Measurements from ENCODE around the gene RASA3.

The RASA3 gene

GRCh38 chr13:114065926-114066774 is 66.3 kb downstream of the RASA3 start:
- DNase-seq (ENCODE audit: low spot score): no peak

GRCh38 chr13:114065141-114065925 is 67.1 kb downstream of the RASA3 start:
- DNase-seq (ENCODE audit: low spot score): peak; percentile 94

- DNase-seq (ENCODE audit: low spot score): no peak
Measured at GRCh38 chr13:114064450-114065140, 67.8 kb downstream of the RASA3 start.

GRCh38 chr13:114063545-114064449 is 68.6 kb downstream of the RASA3 start:
- no peak for DNase-seq (ENCODE audit: low spot score)

GRCh38 chr13:114062754-114063153 is 69.7 kb downstream of the RASA3 start:
- DNase-seq (ENCODE audit: low spot score): no peak

DNA sequence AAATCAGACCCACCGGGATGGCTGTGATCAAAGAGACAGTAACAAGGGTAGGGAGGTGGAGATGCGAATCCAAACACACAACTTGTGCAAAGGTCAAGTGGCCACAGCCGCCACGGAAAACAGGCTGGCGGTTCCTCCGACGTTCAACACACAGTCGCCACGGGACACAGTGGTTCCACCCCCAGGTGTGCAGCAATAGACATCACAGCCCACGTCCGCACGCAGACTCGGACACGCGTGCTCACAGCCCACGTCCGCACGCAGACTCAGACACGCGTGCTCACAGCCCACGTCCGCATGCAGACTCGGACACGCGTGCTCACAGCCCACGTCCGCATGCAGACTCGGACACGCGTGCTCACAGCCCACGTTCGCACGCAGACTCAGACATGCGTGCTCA is 70.1 kb downstream of the RASA3 start:
- no peak for DNase-seq (ENCODE audit: low spot score)

DNA sequence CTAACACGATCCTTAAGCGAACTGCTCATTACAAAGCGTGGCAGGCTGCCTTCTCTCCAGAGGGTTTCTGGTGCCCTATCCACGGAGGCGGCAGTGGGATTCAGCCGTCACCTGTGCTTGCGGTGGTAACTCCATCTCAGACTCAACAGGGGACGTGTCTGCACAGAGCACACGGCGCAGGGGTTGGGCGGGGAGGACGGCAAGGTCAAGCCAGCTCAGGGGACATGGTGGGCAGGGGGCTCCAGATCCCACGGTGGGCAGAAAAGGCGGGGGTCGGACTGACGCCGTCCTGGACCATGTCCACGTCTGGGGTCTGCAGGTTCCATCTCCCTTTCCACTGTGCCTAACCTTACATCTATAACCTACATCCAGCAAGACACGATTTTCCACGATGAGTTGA is 70.7 kb downstream of the RASA3 start:
- DNase-seq (ENCODE audit: low spot score): no peak

- no peak for DNase-seq (ENCODE audit: low spot score)
Measured at GRCh38 chr13:114061047-114061446, 71.4 kb downstream of the RASA3 start.

DNA sequence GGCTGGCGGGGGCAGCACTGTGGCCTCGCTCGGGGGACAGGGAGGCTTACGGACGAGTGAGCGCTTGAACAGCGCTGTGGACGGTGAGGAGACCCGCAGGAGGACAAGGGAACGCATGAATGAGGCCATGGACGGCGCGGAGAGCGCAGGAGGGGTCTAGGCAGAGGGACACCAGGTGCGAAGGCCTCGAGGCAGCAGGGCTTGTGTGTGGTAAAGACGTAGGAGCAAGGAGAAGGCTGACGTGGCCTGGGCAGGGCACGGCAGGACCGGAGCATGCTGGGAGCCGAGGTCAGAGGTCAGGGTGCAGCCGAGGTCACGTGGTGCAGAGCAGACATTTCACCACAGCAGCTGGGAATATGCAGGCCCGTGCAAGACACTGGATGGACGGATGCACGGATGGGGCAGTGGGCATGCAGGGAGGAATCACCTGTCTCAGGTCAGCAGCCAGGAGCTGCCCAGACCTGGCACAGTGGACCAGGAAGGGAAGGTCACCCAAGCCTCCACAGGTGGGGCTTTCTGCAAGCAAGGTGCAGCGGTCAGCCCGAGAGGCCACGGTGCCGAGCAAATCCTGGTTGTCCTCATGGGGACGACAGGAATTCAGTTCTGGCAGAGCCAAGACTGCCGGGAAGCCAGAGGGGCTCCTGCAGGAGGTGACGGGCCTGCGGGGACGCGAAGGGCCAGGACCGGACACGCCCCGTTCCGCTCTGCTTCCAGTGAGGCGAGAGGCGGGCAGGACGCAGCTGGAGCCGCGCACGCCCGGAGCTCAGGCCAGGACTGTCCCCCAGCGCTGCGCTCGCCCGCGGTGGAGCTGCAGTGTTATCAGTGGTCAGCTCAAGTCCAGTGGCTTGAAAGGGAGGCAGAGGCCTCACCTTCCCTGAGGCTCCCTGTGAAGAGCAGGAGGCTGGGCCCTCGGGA is 72.2 kb downstream of the RASA3 start:
- DNase-seq (ENCODE audit: low spot score): peak; percentile 50

- DNase-seq (ENCODE audit: low spot score): no peak
Measured at GRCh38 chr13:114059428-114059827, 73.0 kb downstream of the RASA3 start.

- DNase-seq (ENCODE audit: low spot score): no peak
Measured at GRCh38 chr13:114058051-114058867, 74.2 kb downstream of the RASA3 start.

DNA sequence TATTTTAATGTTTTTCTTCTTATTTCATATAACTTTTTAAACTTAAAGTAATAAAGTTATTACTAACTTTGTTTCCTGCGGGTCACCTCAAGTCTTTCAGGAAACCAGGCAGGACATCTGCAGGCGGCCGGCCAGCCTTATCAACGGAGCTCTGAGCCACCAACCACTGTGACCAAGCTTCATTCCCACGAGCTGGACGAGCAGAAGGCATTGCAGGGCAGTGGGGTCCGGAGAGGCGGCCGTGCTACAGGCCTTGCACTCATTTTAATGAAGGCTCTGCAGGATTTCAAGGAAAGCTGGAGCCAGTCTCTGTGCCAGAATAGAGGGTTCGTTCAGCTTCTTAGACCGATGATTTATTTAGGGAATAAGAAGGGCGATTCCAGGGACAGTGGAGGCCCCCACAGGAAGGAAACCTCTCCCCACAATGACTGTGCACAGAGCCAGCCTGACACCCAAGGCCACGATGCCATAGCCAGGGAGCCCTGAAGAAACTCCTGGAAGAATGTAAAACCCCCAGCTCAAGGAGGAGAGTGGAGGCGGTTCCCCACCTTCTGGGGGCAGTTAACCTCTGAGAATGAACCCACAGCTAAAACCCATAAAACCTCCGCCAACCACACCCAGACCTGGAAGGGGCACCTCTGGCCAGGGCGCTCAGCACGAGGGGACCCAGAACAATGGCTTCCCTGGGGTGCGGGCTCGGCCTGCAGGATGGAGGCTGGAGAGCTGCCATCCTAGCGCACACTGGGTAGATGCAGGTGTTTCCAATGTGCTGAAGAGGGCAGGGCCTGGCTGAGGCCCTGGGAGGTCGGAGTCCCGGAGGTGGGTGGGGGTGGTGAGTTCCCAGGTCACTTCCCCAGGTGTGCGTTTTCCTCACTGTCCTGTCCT is 75.0 kb downstream of the RASA3 start:
- DNase-seq (ENCODE audit: low spot score): peak; percentile 35

DNA sequence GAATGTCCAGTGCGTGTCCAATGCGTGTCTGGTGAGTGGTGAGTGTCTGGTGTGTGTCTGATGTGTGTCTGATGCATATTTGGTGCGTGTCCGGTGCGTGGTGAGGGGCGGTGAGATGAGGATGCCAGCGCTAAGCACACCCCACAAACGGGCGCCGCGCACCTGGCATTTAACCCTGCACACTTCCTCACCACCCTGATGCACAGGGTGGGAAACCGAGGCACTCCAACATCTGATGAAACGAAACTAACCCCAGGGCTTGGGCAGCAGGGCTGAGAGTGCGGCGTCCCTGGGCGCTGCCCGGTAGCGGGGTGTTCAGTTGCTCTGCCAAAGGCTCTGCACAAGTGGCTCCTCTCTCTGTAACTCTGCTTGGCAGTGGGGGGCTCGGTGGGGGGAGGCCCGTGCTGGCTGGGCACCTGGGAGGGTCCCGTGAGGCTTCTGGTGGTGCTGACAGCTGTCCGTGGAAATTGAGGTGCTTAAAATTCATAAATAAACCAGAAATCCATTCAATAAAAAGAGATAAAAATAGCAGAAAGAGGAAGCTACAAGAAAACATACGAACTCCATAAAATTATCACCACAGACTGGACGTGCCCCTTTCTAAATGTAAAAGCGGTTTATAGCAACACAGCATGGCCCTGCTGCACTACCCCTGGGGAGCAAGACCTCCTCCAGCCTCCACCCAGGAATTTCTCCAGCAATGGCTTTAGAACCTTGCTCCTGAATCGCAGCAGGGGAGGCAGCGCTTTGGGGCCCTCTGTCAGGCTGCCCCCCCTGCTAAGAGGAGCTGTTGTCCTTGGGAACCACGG is 76.0 kb downstream of the RASA3 start:
- DNase-seq (ENCODE audit: low spot score): no peak

- DNase-seq (ENCODE audit: low spot score): no peak
Measured at GRCh38 chr13:114055766-114056165, 76.7 kb downstream of the RASA3 start.

DNA sequence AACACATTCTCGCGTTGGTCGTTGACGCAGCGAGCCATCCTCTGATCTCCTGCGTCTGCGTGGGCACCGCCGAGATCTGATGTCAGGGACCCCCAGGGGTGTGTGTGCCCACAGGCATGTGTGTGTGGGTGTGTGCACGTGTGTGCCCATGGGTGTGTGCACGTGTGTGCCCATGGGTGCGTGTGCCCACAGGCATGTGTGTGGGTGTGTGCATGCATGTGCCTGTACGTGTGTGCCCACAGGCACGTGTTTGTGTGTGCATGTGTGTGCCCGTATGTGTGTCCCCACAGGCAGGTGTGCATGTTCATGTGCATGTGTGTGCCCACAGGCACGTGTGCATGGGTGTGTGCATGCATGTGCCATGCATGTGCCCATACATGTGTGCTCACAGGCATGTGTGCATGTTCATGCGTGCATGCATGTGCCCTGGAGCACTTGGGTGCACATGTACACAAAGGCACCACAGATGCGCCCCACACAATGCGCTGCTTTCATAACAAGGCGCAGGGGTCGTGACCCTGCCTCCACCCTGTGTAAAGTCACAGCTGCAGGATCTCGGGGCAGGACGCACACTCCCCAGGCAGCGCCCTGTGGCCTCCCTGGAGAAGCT is 77.5 kb downstream of the RASA3 start:
- no peak for DNase-seq (ENCODE audit: low spot score)

- DNase-seq (ENCODE audit: low spot score): no peak
Measured at GRCh38 chr13:114054264-114054663, 78.2 kb downstream of the RASA3 start.

DNA sequence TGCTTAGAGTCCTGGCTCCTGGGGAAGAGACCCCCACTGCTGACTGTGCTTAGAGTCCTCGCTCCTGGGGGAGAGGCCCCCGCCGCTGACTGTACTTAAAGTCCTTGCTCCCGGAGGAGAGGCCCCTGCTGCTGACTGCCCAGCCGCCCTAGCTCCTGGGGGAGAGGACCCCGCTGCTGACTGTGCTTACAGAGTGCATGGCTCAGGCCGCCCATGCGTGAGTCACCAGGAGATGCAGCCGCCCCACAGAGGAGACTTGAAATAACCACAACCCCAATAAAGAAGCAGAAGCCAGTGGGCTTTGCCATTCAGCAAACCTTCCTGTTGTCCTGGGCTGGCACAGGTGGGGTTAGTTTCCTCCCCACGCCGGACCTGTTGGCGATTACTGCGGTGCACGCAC is 79.4 kb downstream of the RASA3 start:
- DNase-seq (ENCODE audit: low spot score): no peak

All from kidney capillary endothelial cell (primary cell).